Measurements from ENCODE around the gene SELPLG. TPM values are rescaled to one million over a fixed set of nuclear protein-coding genes. Genes with fewer than 3 reads are reported as not detected.
A peak's percentile ranks its signal among the peaks of the same experiment; 100 is the strongest.

The SELPLG gene
- total and polyA plus RNA-seq, 2 of the 4 experiments (the other 2 are of a cell fraction), result 3.2 to 10.8 TPM

DNA sequence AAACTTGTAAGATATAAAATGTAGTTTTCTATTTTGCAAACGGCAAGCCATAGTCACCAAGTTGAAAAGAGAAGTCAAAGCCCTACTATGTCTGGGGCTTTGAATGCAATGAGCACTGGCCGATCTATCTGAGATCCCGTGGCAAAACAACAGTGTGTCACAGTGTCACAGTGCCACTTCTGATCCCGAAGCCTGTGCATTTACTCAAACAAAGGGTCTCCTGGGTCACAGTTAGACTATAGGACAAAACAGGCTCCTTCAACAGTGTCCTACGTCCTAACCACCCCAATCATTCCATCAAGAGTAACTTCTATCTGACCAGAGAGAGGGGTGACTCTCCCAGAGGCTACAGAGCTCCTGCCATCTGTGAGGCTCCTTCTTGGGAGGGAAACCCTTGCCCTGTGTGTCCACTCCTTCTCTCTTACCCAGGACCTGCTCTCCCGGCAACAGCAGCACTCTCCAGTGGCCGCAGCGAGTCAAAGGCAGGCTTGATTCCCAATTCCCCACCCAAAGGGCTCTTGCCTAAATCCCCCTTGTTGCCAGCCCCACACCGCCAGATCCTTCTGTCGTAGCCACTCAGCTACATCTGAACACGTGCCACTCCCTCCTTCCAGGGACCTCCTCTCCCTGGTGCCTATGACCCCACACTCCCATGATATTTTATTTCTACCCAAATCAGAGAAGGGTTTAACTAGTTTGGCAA lies 14.0 kb upstream of the SELPLG start:
- no TSS peak for BruUV-seq (replicated peaks)
- Histone ChIP-seq H3K9me1 (ENCODE audit: insufficient read depth, low read length) (peaks cover 26% of the 10 kb centered on the region), H3K56ac (ENCODE audit: extremely low read depth, insufficient read depth, low read length) (0 out of 2 replicates have a peak overlapping the region, but pooled peaks have one; percentile 11), H3K27me3 (ENCODE audit: control insufficient read depth, insufficient read depth, low read length) (no peaks in the 10 kb centered on the region), H3K14ac (replicated peaks; ENCODE audit: low read depth, low read length) (peak overlapping the region; percentile 64; the same call in 1 of the 2 replicates), H4K5ac (ENCODE audit: low read depth, low read length) (no peak overlapping the region; the same call in 1 of the 2 replicates), H3K9ac (ENCODE audit: low read depth, low read length) (no peak overlapping the region), H2AFZ (replicated peaks; ENCODE audit: low read length, poor library complexity) (no peak overlapping the region), H3K4ac (ENCODE audit: low read depth, low read length) (peak overlapping the region; percentile 30), H2BK120ac (ENCODE audit: low read depth, low read length) (peak overlapping the region; percentile 5; the same call in 1 of the 2 replicates), H3K4me3 (ENCODE audit: insufficient read depth, low read depth, low read length) (no peak overlapping the region), H2BK5ac (ENCODE audit: low read depth, low read length, poor library complexity, severe bottlenecking) (peak overlapping the region; percentile 34), H3K23ac (ENCODE audit: low read depth, low read length) (peak overlapping the region; percentile 53), H4K91ac (ENCODE audit: insufficient read depth, low read depth, low read length) (no peak overlapping the region), H4K20me1 (ENCODE audit: insufficient read depth, low read length) (peaks cover 50% of the 10 kb centered on the region), H3K4me1 (ENCODE audit: control insufficient read depth, insufficient read depth, low read length) (peaks cover 33% of the 10 kb centered on the region), H3K18ac (ENCODE audit: low read depth, low read length) (no peak overlapping the region), H3K79me1 (ENCODE audit: low read depth in 1 of 2, low read length in 2 of 2) (peaks cover 57 to 75% of the 10 kb centered on the region in 2 experiments), H2BK15ac (ENCODE audit: low read depth, low read length) (no peak overlapping the region; the same call in 2 of the 3 replicates), H2AK9ac (replicated peaks; ENCODE audit: low read depth, low read length, poor library complexity) (peak overlapping the region; percentile 73), H3K9me3 (ENCODE audit: control insufficient read depth, insufficient read depth, low read length) (no peaks in the 10 kb centered on the region), H3K4me2 (ENCODE audit: low read depth, low read length) (no peak overlapping the region), H2BK20ac (ENCODE audit: low read depth, low read length) (no peak overlapping the region; the same call in 1 of the 2 replicates), H4K8ac (ENCODE audit: low read depth in 2 of 2, low read length in 2 of 2) (peak overlapping the region; percentile 22 to 48; a peak in 1 of 4 replicates), H3K36me3 (ENCODE audit: control insufficient read depth, insufficient read depth, low read length) (peaks cover 56% of the 10 kb centered on the region), H2AK5ac (ENCODE audit: low read depth, low read length) (no peak overlapping the region), H3K27ac (ENCODE audit: insufficient read depth, low read length) (peak overlapping the region; percentile 26; the same call in 1 of the 2 replicates)
- TF ChIP-seq RCOR1 (IDR thresholded peaks at IDR 0.05; ENCODE audit: insufficient replicate concordance, low read length) (no peak), NFE2L2 (IDR thresholded peaks at IDR 0.05; ENCODE audit: low read depth, low read length) (no peak), FOS (IDR thresholded peaks at IDR 0.05; ENCODE audit: low read depth, low read length) (no peak), POLR2A (IDR thresholded peaks at IDR 0.05; ENCODE audit: low read depth, low read length) (no peak), BHLHE40 (IDR thresholded peaks at IDR 0.05; ENCODE audit: low read depth, low read length) (no peak), RFX5 (IDR thresholded peaks at IDR 0.05; ENCODE audit: low read depth, low read length) (no peak), CHD1 (IDR thresholded peaks at IDR 0.05; ENCODE audit: low read depth, low read length) (no peak), CEBPB (IDR thresholded peaks at IDR 0.05; ENCODE audit: low read depth, low read length) (no peak), MXI1 (IDR thresholded peaks at IDR 0.05; ENCODE audit: borderline replicate concordance, low read depth, low read length) (no peak), MAZ (IDR thresholded peaks at IDR 0.05; ENCODE audit: borderline replicate concordance, low read depth, low read length) (no peak)
- TF ChIP-seq, protein P1, sequence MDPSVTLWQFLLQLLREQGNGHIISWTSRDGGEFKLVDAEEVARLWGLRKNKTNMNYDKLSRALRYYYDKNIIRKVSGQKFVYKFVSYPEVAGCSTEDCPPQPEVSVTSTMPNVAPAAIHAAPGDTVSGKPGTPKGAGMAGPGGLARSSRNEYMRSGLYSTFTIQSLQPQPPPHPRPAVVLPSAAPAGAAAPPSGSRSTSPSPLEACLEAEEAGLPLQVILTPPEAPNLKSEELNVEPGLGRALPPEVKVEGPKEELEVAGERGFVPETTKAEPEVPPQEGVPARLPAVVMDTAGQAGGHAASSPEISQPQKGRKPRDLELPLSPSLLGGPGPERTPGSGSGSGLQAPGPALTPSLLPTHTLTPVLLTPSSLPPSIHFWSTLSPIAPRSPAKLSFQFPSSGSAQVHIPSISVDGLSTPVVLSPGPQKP (IDR thresholded peaks at IDR 0.05; ENCODE audit: borderline replicate concordance, low read depth, low read length), result no peak
- TF ChIP-seq, protein P2, sequence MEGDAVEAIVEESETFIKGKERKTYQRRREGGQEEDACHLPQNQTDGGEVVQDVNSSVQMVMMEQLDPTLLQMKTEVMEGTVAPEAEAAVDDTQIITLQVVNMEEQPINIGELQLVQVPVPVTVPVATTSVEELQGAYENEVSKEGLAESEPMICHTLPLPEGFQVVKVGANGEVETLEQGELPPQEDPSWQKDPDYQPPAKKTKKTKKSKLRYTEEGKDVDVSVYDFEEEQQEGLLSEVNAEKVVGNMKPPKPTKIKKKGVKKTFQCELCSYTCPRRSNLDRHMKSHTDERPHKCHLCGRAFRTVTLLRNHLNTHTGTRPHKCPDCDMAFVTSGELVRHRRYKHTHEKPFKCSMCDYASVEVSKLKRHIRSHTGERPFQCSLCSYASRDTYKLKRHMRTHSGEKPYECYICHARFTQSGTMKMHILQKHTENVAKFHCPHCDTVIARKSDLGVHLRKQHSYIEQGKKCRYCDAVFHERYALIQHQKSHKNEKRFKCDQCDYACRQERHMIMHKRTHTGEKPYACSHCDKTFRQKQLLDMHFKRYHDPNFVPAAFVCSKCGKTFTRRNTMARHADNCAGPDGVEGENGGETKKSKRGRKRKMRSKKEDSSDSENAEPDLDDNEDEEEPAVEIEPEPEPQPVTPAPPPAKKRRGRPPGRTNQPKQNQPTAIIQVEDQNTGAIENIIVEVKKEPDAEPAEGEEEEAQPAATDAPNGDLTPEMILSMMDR (conservative IDR thresholded peaks at IDR 0.05; ENCODE audit: low read depth, low read length), result no peak
- DNase-seq (no peak), ATAC-seq (ENCODE audit: low read depth) (no peak)
- ChIA-PET POLR2A (ENCODE audit: unreplicated experiment) (no interaction called here), CTCF (interaction anchor here (0.9 to 1.2 kb wide), 2 partner anchors 17 to 224 kb away, joined by 5 to 8 read pairs; no protein-coding TSS in a partner anchor)
- intact Hi-C loops (cut with micrococcal nuclease), result loop anchor here (5.0 kb wide), 1 partner anchor 155 kb away; no protein-coding TSS in a partner anchor
- in situ Hi-C loops (cut with MboI; ENCODE audit: low sequenced_read_pairs), result loop anchor here (10.0 to 25.0 kb wide), 2 partner anchors 287 to 440 kb away; partner anchors contain the start of genes ALKBH2 and UNG
- dilution Hi-C loops (cut with HindIII; ENCODE audit: low sequenced_read_pairs, unreplicated experiment), result no loop called here
- 74% methylated on average over 8 of the region's 11 CpGs; no CpG with 5 or more reads in 1 of the 2 experiments for WGBS, 2 experiments (ENCODE audit: extremely low coverage in 2 of 2, insufficient read length in 1 of 2)

Data from IMR-90 (cell line).